DMS 273 treated with DMSO at 0.1 percent for 48 hours (cell line): Measurements from ENCODE around the gene KLF1.

Experiments
- DNase-seq: peaks from one replicate; lab custom pipeline; 2025; lab: John Stamatoyannopoulos, UW

KLF1 gene

GRCh38 chr19:12838182-12838885, 48.7 kb downstream of the KLF1 start, which contains the start of gene MAST1:
Gene MAST1 (plus strand): TSS chr19:12838515. CDS start chr19:12838573, 58 bp downstream.
- DNase-seq = no peak

GRCh38 chr19:12837225-12837624, 49.8 kb downstream of the KLF1 start:
- DNase-seq = no peak

- no peak for DNase-seq
Observed at GRCh38 chr19:12836529-12836863, 50.5 kb downstream of the KLF1 start.

- DNase-seq = no peak
Observed at GRCh38 chr19:12834976-12835757, 51.8 kb downstream of the KLF1 start.

- DNase-seq = no peak
Observed at GRCh38 chr19:12834566-12834943, 52.4 kb downstream of the KLF1 start, which contains the start of gene RTBDN. Gene RTBDN (minus strand): TSS chr19:12834579. CDS start chr19:12829979, 4,600 bp downstream.
